Naive thymus-derived CD8-positive, alpha-beta T cell (primary cell): ENCODE data around the gene CD79A. TPM values are rescaled to one million over a fixed set of nuclear protein-coding genes. Genes with fewer than 3 reads are reported as not detected.

Experiments used
- ATAC-seq, 2 donors: fragments of 150-1000 bp; cut with Tn5 transposase in 1 of 2; sonication (Bioruptor Pico), chemical (Tn5 transposase) in 1 of 2; 1 replicate in 1 of 2; 2 replicates in 1 of 2; pipeline ENCODE4 v1.10.0; 2021; ENCODE audit warnings: mild to moderate bottlenecking in 2 of 2, moderate library complexity in 2 of 2
- POLR2A ChIA-PET: fragments of 350-600 bp; sonication (Branson Sonifier 250); formaldehyde crosslinking; loops from one replicate; lab custom pipeline; 2021; ENCODE audit warnings: antibody characterized with exemption; lab: Charles Lee
- DNase-seq, 10 donors: peaks; one replicate each; pipeline versions ENCODE4 v3.0.0 to v3.0.0-alpha.2; 2020 to 2022
- H3K27ac Mint-ChIP-seq, 10 donors: one replicate each; pipeline ENCODE4 v1.8.0; 2020 to 2022; ENCODE audit warnings: mild to moderate bottlenecking in 10 of 10, mixed read lengths in 10 of 10, moderate library complexity in 4 of 10, inconsistent platforms in 1 of 10
- H3K27me3 Mint-ChIP-seq, 5 donors: one replicate each; pipeline ENCODE4 v1.8.0; 2021 to 2022; ENCODE audit warnings: mixed read lengths in 5 of 5
- H3K36me3 Mint-ChIP-seq, 3 donors: one replicate each; pipeline ENCODE4 v1.8.0; 2020 to 2022; ENCODE audit warnings: mixed read lengths in 3 of 3, mild to moderate bottlenecking in 2 of 3, inconsistent platforms in 1 of 3
- H3K4me1 Mint-ChIP-seq, 4 donors: one replicate each; pipeline ENCODE4 v1.8.0; 2021 to 2022; ENCODE audit warnings: mixed read lengths in 4 of 4
- H3K4me3 Mint-ChIP-seq, 10 donors: one replicate each; pipeline ENCODE4 v1.8.0; 2020 to 2022; ENCODE audit warnings: mild to moderate bottlenecking in 10 of 10, mixed read lengths in 10 of 10, moderate library complexity in 6 of 10, inconsistent platforms in 1 of 10
- H3K9me3 Mint-ChIP-seq, 9 donors: one replicate each; pipeline ENCODE4 v1.8.0; 2020 to 2022; ENCODE audit warnings: mixed read lengths in 9 of 9, mild to moderate bottlenecking in 3 of 9, inconsistent platforms in 1 of 9, moderate library complexity in 1 of 9
- polyA plus RNA-seq, 3 donors: library from polyadenylated mRNA; unstranded; fragments of 300-500 nt; fragmentation: Illumina TruSeq; gene quantifications; one replicate each; pipeline ENCODE4 v1.2.3, GENCODE V29; 2021
- total RNA-seq, 8 experiments: library from RNA in 2 of 8; stranded (reverse) in 2 of 8; gene quantifications; one replicate each; pipeline ENCODE4 v1.2.3 and lab custom pipeline; 2021 to 2026

The CD79A gene
- total RNA-seq: 10 to 100 TPM; 48.6 to 51.0 TPM
- 10 to 100 TPM; 54.9 to 88.2 (median 85.1) TPM for polyA plus RNA-seq
- 2.2 to 13.3 (median 5.8) reads per million in 6 experiments for total RNA-seq (lab: John Stamatoyannopoulos, UW)

- no peaks in the 10 kb centered on the region for H3K36me3 Mint-ChIP-seq
- DNase-seq: peak in 5 of 10 donors; percentile 27 to 81 (median 37)
- no peaks in the 10 kb centered on the region for H3K9me3 Mint-ChIP-seq
- ATAC-seq: peak in 1 of 2 donors; percentile 11
- no peaks in the 10 kb centered on the region for H3K27me3 Mint-ChIP-seq
- POLR2A ChIA-PET: interaction anchor here (0.7 to 17.2 kb wide), 10 partner anchors 9 to 322 kb away, joined by 3 to 819 read pairs (median 10); partner anchors contain the start of genes ARHGEF1, ERFL, RABAC1 and RPS19
- peaks cover 25 to 96% (median 85%) of the 10 kb centered on the region in 4 donors for H3K4me1 Mint-ChIP-seq
- H3K27ac Mint-ChIP-seq: peak within 1 kb of the TSS; percentile 93 to 100 (median 100)
- H3K4me3 Mint-ChIP-seq: peak within 1 kb of the TSS; percentile 71 to 90 (median 82)
Observed at GRCh38 chr19:41876847-41877832, at the start of gene CD79A. TSS of gene CD79A (plus strand) at chr19:41877279. CDS start at chr19:41877305, 26 bp downstream.

- DNase-seq (no peak), ATAC-seq (no peak)
- H3K4me1 Mint-ChIP-seq: no peaks in the 10 kb centered on the region
- H3K4me3 Mint-ChIP-seq: no peak overlapping the region
- H3K36me3 Mint-ChIP-seq: no peaks in the 10 kb centered on the region
- peak overlapping the region in 1 of 10 donors; percentile 38 for H3K27ac Mint-ChIP-seq
- H3K27me3 Mint-ChIP-seq: peaks cover 7 to 25% (median 15%) of the 10 kb centered on the region in 5 donors
- H3K9me3 Mint-ChIP-seq: no peaks in the 10 kb centered on the region
- POLR2A ChIA-PET: no interaction called here
Observed at GRCh38 chr19:41837981-41838708, 38.9 kb upstream of the CD79A start.

GRCh38 chr19:41839211-41839610 is 37.9 kb upstream of the CD79A start:
- H3K27ac Mint-ChIP-seq: no peak overlapping the region
- no peaks in the 10 kb centered on the region for H3K9me3 Mint-ChIP-seq
- H3K4me3 Mint-ChIP-seq: no peak overlapping the region
- POLR2A ChIA-PET: no interaction called here
- no peak for DNase-seq
- no peak for ATAC-seq
- H3K36me3 Mint-ChIP-seq: no peaks in the 10 kb centered on the region
- peaks cover 11 to 25% (median 15%) of the 10 kb centered on the region in 5 donors for H3K27me3 Mint-ChIP-seq
- H3K4me1 Mint-ChIP-seq: peaks cover 0 to 2% (median 0%) of the 10 kb centered on the region in 4 donors

- H3K9me3 Mint-ChIP-seq: no peaks in the 10 kb centered on the region
- H3K4me3 Mint-ChIP-seq: no peak overlapping the region
- peaks cover under 1 to 7% (median 5%) of the 10 kb centered on the region in 5 donors for H3K27me3 Mint-ChIP-seq
- no peak for ATAC-seq
- no peak overlapping the region for H3K27ac Mint-ChIP-seq
- H3K4me1 Mint-ChIP-seq: peaks cover 0 to 4% (median 0%) of the 10 kb centered on the region in 4 donors
- no peak for DNase-seq
- no peaks in the 10 kb centered on the region for H3K36me3 Mint-ChIP-seq
- POLR2A ChIA-PET: no interaction called here
Observed at GRCh38 chr19:41843371-41843770, 33.7 kb upstream of the CD79A start.

GRCh38 chr19:41844601-41845000 is 32.5 kb upstream of the CD79A start, which contains the start of gene LYPD4:
TSS of gene LYPD4 (minus strand) at chr19:41844683. CDS start at chr19:41839285, 5,398 bp downstream.
- Mint-ChIP-seq H3K4me1 (peaks cover 0 to 4% (median 0%) of the 10 kb centered on the region in 4 donors), H3K27me3 (peaks cover 0 to 5% (median 0%) of the 10 kb centered on the region in 5 donors), H3K27ac (peak within 1 kb of the TSS in 1 of 10 donors; percentile 50), H3K4me3 (no peak within 1 kb of the TSS), H3K36me3 (no peaks in the 10 kb centered on the region), H3K9me3 (no peaks in the 10 kb centered on the region)
- ATAC-seq (no peak), DNase-seq (no peak)
- POLR2A ChIA-PET: no interaction called here

GRCh38 chr19:41845001-41845050 is 32.3 kb upstream of the CD79A start, which contains the start of gene DMRTC2:
TSS of gene DMRTC2 (plus strand) at chr19:41845042. CDS start at chr19:41847429, 2,387 bp downstream.
- no peak for ATAC-seq
- no peak for DNase-seq
- H3K27ac Mint-ChIP-seq: peak within 1 kb of the TSS in 2 of 10 donors; percentile 50 to 72
- POLR2A ChIA-PET: no interaction called here
- H3K27me3 Mint-ChIP-seq: peaks cover 0 to 5% (median 0%) of the 10 kb centered on the region in 5 donors
- no peaks in the 10 kb centered on the region for H3K36me3 Mint-ChIP-seq
- H3K4me3 Mint-ChIP-seq: no peak within 1 kb of the TSS
- H3K9me3 Mint-ChIP-seq: no peaks in the 10 kb centered on the region
- peaks cover 0 to 4% (median 0%) of the 10 kb centered on the region in 4 donors for H3K4me1 Mint-ChIP-seq

GRCh38 chr19:41845051-41845590 is 32.0 kb upstream of the CD79A start:
- ATAC-seq: no peak
- no peak overlapping the region for H3K27ac Mint-ChIP-seq
- H3K9me3 Mint-ChIP-seq: no peaks in the 10 kb centered on the region
- no peaks in the 10 kb centered on the region for H3K36me3 Mint-ChIP-seq
- peaks cover 0 to 5% (median 0%) of the 10 kb centered on the region in 5 donors for H3K27me3 Mint-ChIP-seq
- POLR2A ChIA-PET: no interaction called here
- peaks cover 0 to 4% (median 0%) of the 10 kb centered on the region in 4 donors for H3K4me1 Mint-ChIP-seq
- H3K4me3 Mint-ChIP-seq: no peak overlapping the region
- DNase-seq: no peak

- Mint-ChIP-seq H3K9me3 (no peaks in the 10 kb centered on the region), H3K4me3 (no peak overlapping the region), H3K4me1 (peaks cover 0 to 4% (median 0%) of the 10 kb centered on the region in 4 donors), H3K36me3 (no peaks in the 10 kb centered on the region), H3K27ac (peak overlapping the region in 1 of 10 donors; percentile 15), H3K27me3 (peaks cover 0 to 10% (median 4%) of the 10 kb centered on the region in 5 donors)
- ATAC-seq: no peak
- DNase-seq: no peak
- POLR2A ChIA-PET: no interaction called here
Observed at GRCh38 chr19:41847351-41848105, 29.6 kb upstream of the CD79A start.

GRCh38 chr19:41848666-41849065 is 28.4 kb upstream of the CD79A start:
- Mint-ChIP-seq H3K4me3 (no peak overlapping the region), H3K9me3 (no peaks in the 10 kb centered on the region), H3K27ac (peak overlapping the region in 2 of 10 donors; percentile 11 to 18), H3K27me3 (peaks cover 0 to 10% (median 4%) of the 10 kb centered on the region in 5 donors), H3K36me3 (no peaks in the 10 kb centered on the region), H3K4me1 (peaks cover 0 to 4% (median 0%) of the 10 kb centered on the region in 4 donors)
- POLR2A ChIA-PET: no interaction called here
- DNase-seq (no peak), ATAC-seq (no peak)

- DNase-seq: no peak
- POLR2A ChIA-PET: interaction anchor here (0.8 kb wide), 1 partner anchor 12 kb away, joined by 3 read pairs; no protein-coding TSS in a partner anchor
- no peaks in the 10 kb centered on the region for H3K9me3 Mint-ChIP-seq
- peaks cover 0 to 7% (median 4%) of the 10 kb centered on the region in 5 donors for H3K27me3 Mint-ChIP-seq
- no peak for ATAC-seq
- H3K27ac Mint-ChIP-seq: peak overlapping the region in 2 of 10 donors; percentile 11 to 18
- H3K36me3 Mint-ChIP-seq: no peaks in the 10 kb centered on the region
- H3K4me1 Mint-ChIP-seq: peaks cover 0 to 2% (median 0%) of the 10 kb centered on the region in 4 donors
- no peak overlapping the region for H3K4me3 Mint-ChIP-seq
Observed at GRCh38 chr19:41849067-41849466, 28.0 kb upstream of the CD79A start.

- Mint-ChIP-seq H3K27me3 (peaks cover 0 to 8% (median 5%) of the 10 kb centered on the region in 5 donors), H3K36me3 (no peaks in the 10 kb centered on the region), H3K4me1 (peaks cover 0 to 2% (median 0%) of the 10 kb centered on the region in 4 donors), H3K27ac (no peak overlapping the region), H3K9me3 (no peaks in the 10 kb centered on the region), H3K4me3 (no peak overlapping the region)
- POLR2A ChIA-PET: no interaction called here
- ATAC-seq: no peak
- no peak for DNase-seq
Observed at GRCh38 chr19:41850381-41850780, 26.7 kb upstream of the CD79A start.

GRCh38 chr19:41851456-41851855 is 25.6 kb upstream of the CD79A start:
- POLR2A ChIA-PET: no interaction called here
- H3K4me1 Mint-ChIP-seq: no peaks in the 10 kb centered on the region
- no peaks in the 10 kb centered on the region for H3K36me3 Mint-ChIP-seq
- peaks cover 0 to 8% (median 3%) of the 10 kb centered on the region in 5 donors for H3K27me3 Mint-ChIP-seq
- ATAC-seq: no peak
- no peak for DNase-seq
- no peaks in the 10 kb centered on the region for H3K9me3 Mint-ChIP-seq
- H3K4me3 Mint-ChIP-seq: no peak overlapping the region
- no peak overlapping the region for H3K27ac Mint-ChIP-seq
